Right cardiac atrium (tissue), 5 donors: ENCODE results near the gene PLEKHM1. TPM values are rescaled to one million over a fixed set of nuclear protein-coding genes. Genes with fewer than 3 reads are reported as not detected.
A peak's percentile ranks its signal among the peaks of the same experiment; 100 is the strongest.

ENCODE experiments used
- ATAC-seq, 2 donors: fragments of 200-7000 bp; cut with Tn5 transposase; one replicate each; pipeline versions ENCODE4 v1.8.0 to v1.9.1; 2020; ENCODE audit warnings: moderate library complexity in 2 of 2, mild to moderate bottlenecking in 1 of 2
- DNase-seq, 3 donors: peaks; one replicate each; pipeline ENCODE4 v3.0.0-alpha.2; 2020
- H3K27ac ChIP-seq: one replicate; pipeline ENCODE4 v1.5.1; 2013; ENCODE audit warnings: mild to moderate bottlenecking, low read length, control low read depth, moderate library complexity
- H3K27me3 ChIP-seq: one replicate; pipeline ENCODE4 v1.6.1; 2013; ENCODE audit not compliant: control insufficient read depth, insufficient read depth
- H3K4me1 ChIP-seq: one replicate; pipeline ENCODE4 v1.6.1; 2013; ENCODE audit warnings: low read length; ENCODE audit not compliant: control insufficient read depth, insufficient read depth
- H3K4me3 ChIP-seq: one replicate; pipeline ENCODE4 v1.5.1; 2013; ENCODE audit warnings: low read length, control low read depth
- H3K9me3 ChIP-seq: one replicate; pipeline ENCODE4 v1.6.1; 2013; ENCODE audit warnings: low read length; ENCODE audit not compliant: control insufficient read depth
- WGBS: extraction: QIAGEN DNeasy Blood & Tissue Kit; methylation state at CpG from one replicate; pipeline ENCODE4 v1.1.7; 2013; 5-methylcytosine and 5-hydroxymethylcytosine counted together
- intact Hi-C, 4 donors: fragments of 100-400 bp; cut with DNase I; formaldehyde crosslinking; loops; one replicate each; pipeline versions ENCODE4 v1.11.0 to v1.14.0; 2022 to 2023
- polyA plus RNA-seq: library from polyadenylated mRNA; stranded (reverse); fragments of 200-250 nt; gene quantifications from one replicate; pipeline ENCODE4 v1.2.3, GENCODE V29; 2013
- total RNA-seq, 4 donors: library from RNA; stranded (reverse); fragmentation: NEBNext Ultra II Directional; extraction: Animal tissue kit (Norgen Biotek cat#: 25700); gene quantifications; one replicate each; pipeline ENCODE4 v1.2.1, GENCODE V29; 2021
- donor health status: healthy with polysubstance abuse.
- donor health status: DM: no; HTN: yes; CAD: no.
- donor health status: DM: no; HTN: no; CAD: no.
- donor health status: DM: no; HTN: yes; CAD: no; lungs with severe emphysema.
- donor health status: DM: yes; HTN: yes; CAD: no.

PLEKHM1 gene
- total and polyA plus RNA-seq, 5 donors = 11.9 to 31.0 (median 28.5) TPM

DNA sequence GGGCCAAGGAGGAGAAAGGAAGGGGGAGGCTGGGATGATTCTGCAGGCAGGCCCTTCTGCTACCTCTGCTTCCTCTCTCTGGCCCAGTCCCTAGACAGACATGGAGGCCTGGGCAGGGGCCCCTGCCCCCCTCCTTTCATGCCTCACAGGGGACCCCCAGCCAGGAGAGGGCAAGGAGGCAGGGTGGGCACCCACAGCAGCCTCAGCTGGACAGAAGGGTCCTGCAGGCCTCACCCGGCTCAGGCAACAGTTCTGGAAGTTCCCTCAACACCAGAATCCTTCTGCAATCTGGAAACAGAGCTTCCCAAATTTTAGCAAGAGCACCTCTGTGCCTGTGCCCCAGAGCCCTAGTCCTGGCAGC is 66.6 kb downstream of the PLEKHM1 start:
- Histone ChIP-seq H3K27ac (peak overlapping the region; percentile 43), H3K27me3 (no peaks in the 10 kb centered on the region), H3K9me3 (no peaks in the 10 kb centered on the region), H3K4me1 (no peaks in the 10 kb centered on the region), H3K4me3 (no peak overlapping the region)
- intact Hi-C loops = no loop called here
- peak in 1 of 3 donors; percentile 5 for DNase-seq
- ATAC-seq = no peak
- 72% methylated on average over 1 of the region's 1 CpG for WGBS

DNA sequence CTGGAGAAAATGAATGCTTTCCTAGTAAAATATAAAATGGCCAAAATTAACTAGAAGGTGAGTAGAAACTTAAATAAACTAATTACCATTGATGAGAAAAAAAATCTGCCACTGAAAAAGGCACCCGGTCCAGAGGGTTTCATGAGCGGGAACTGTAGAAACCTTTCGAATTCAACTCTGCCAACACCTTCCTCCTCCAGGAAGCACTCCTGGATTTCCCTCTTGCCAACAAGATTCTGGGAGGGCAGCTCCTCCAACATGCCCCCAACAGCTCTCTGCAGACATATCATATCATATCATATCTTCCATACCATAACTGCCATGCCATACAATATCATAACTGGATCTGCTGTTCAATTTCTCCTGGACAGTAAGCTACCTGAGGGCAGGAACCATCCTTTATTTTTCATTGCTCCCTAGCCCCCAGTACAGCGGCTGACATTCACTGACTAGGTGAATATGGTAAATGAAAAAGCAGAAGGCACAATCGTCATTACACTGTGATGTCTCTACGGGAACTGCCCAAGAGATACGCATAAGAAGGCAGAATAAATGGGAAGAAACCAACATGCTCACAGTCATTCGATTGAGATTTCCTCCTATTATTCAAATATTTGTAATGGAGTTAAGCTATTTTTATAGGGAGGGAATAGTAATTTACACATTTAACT is 67.1 kb downstream of the PLEKHM1 start:
- Histone ChIP-seq H3K4me1 (peaks cover 5% of the 10 kb centered on the region), H3K27me3 (no peaks in the 10 kb centered on the region), H3K27ac (peak overlapping the region; percentile 1), H3K9me3 (no peaks in the 10 kb centered on the region), H3K4me3 (no peak overlapping the region)
- whole genome bisulfite sequencing = 59% methylated on average over 8 of the region's 8 CpGs
- intact Hi-C loops = no loop called here
- ATAC-seq (no peak), DNase-seq (no peak)

DNA sequence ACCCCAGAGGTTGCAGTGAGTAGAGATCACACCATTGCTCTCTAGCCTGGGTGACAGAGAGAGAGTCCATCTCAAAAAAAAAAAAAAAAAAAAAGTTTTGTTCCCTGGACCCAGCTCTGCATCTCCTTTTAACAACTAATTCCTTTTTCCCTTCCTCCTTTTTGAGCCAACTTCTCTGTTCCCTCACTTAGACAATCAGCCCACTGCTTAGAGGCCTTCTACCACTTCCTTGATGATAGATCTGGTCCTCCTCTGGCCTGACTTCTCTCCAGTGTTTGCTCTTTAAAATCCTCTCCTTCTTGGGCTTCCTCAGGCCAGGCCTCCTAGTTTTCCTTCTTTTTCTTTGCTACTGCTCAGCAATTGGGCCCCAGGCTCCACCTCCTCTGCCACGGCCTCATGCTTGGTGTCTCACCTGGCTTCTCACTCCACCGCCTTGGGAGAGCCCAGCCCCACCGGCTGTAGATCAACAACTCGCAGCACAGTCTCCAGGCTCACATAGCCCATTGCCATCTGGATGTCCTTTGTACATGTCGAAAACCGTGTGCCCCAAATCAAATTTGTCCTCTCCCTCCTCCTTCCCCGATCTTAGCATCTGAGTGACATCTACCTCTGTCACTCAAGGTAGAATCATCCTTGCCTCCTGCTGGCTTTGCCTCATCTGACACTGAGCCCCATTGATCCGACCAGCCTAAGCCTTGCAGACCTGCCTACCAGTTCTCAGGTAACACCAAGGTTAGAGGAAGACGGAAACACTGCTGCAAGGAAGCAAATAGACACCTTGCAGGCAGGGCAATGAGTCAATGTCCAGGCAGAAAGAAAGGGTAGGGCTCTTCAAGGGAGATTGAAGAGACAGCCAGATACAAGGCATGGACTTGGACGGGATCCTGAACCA is 75.3 kb downstream of the PLEKHM1 start:
- Histone ChIP-seq H3K4me1 (peaks cover 22% of the 10 kb centered on the region), H3K4me3 (no peak overlapping the region), H3K27ac (no peak overlapping the region), H3K9me3 (no peaks in the 10 kb centered on the region), H3K27me3 (no peaks in the 10 kb centered on the region)
- DNase-seq = peak; percentile 1 to 20 (median 7)
- intact Hi-C loops = no loop called here
- ATAC-seq = no peak
- 89% methylated on average over 10 of the region's 10 CpGs for WGBS

DNA sequence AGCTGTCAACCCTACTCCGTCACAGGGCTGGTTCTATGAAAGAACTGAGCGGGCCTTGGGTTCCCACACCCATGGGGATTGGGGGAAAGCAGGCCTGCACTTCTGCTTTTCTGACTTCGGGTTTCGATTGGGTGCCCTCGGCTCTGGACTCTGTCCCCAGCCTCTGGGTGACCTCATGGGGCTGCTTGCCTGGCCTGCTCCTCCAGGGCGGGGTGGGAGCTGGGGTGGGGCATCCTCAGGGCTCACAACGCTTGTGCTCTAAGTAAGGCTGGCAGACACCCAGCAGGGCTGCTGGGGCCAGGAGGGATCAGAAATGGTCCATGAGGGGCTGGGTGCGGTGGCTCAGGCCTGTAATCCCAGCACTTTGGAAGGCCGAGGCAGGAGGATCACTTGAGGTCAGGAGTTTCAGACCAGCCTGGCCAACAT is 77.0 kb downstream of the PLEKHM1 start:
- 79% methylated on average over 9 of the region's 9 CpGs for WGBS
- intact Hi-C loops = no loop called here
- H3K27me3 ChIP-seq = no peaks in the 10 kb centered on the region
- peaks cover 22% of the 10 kb centered on the region for H3K4me1 ChIP-seq
- no peak overlapping the region for H3K27ac ChIP-seq
- no peaks in the 10 kb centered on the region for H3K9me3 ChIP-seq
- peak; percentile 60 to 88 (median 83) for DNase-seq
- H3K4me3 ChIP-seq = no peak overlapping the region
- ATAC-seq = peak; percentile 44 to 49

DNA sequence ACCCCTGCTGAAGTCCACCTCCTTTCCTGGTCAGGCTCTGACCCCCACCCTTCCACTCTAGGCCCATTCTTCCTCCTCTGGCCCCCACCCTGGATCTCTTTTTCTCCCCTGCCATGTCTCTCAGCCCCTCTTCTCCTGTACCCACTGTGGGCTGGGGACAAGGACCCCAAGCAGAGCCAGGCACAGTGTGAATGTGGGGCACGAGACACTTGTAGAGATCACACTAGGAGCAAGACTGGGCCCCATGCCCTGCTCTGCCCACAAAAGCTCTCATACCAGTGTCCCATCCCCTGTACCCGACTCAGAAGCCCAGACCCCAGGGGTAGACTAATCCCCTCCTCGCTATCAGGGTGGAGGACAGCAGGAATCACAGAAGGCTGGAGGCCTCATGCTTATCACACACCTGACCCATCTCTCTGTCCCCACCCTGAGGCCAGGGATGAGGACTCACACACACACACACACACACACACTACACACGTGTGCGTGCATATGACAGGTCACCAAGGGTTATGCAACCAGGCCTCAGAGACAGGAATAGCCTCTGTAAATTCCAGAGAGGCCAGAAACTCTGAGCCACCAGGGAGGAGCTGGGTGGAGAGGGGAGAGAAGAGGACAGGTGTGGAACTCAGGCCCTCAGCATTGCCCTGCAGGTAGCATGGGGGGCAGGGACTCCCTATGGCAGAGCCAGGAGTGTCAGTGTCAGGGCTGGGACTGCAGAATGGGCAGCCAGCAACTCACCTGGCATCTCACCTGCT is 79.0 kb downstream of the PLEKHM1 start:
- Histone ChIP-seq H3K27me3 (no peaks in the 10 kb centered on the region), H3K9me3 (no peaks in the 10 kb centered on the region), H3K27ac (peak overlapping the region; percentile 5), H3K4me1 (peaks cover 27% of the 10 kb centered on the region), H3K4me3 (no peak overlapping the region)
- peak; percentile 4 to 19 for ATAC-seq
- DNase-seq = peak in 1 of 3 donors; percentile 40
- 69% methylated on average over 5 of the region's 5 CpGs for WGBS
- intact Hi-C loops = no loop called here

DNA sequence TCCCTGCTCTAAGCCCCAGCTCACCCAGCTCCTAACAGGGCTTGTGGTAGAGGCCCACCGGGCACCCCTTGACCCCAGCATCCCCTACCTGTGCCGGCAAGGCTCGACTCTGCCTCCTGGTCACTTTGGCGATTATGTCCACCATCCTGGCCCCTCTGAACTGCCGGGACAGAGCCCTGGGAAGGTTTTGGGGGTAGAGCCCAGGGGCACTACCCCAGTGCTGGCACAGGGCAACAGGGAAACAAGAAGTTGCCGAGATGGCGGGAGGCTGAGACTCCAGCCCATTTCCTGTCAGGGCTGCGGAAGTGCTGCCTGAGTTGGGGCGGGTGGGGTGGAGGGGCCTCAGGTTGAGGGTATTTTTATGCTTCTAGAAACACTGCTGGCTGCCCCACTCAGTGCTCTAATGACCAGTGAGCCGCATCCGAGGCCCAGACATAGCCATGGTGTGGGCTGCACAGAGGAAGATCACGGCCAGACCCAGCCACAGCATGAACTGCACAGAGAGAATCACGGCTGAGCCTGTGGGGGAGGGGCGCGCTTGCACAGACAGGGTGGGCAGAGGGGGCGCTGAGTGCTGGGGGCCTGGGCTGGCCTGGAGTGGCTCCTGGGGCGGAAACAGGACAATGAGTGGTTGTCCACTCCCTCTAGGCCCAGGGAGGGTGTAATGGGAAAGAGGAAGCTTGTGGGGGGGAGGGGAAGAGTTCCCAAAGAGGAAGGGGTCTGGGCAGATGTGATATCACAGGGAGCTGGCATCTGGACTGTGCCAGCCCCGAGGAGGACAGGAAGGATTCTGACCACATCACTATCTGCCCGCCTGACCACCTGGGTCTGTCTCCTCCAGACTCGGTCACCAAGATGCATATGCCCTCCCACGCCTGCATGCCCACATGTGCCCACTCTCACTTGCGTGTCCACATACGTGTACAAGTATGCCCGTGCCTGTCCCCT is 80.1 kb downstream of the PLEKHM1 start:
- Histone ChIP-seq H3K27ac (no peak overlapping the region), H3K4me1 (peaks cover 24% of the 10 kb centered on the region), H3K4me3 (peak overlapping the region; percentile 3), H3K9me3 (no peaks in the 10 kb centered on the region), H3K27me3 (no peaks in the 10 kb centered on the region)
- ATAC-seq (peak; percentile 27 to 49), DNase-seq (peak; percentile 12 to 77 (median 76))
- 64% methylated on average over 24 of the region's 24 CpGs for WGBS
- intact Hi-C loops = no loop called here

DNA sequence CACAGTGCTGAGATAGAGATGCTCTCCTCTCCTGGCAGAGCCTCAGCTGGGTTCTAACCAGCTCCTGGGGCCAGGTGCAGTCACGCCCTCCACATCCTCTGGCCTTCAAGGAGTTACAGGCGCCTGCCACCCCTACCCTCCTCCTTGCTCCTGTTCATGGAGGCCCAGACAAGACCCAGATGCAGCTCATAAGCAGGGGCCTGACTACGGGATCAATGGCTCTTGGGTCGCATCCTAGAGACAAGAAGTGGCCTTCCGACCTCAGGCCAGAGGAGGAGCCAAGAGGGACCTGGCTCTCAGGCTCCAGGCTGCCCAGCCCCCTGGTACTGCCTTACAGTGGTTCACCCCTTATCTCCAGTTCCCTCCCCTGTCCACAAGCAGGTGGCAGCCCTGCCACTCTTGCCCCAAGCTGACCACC is 80.9 kb downstream of the PLEKHM1 start:
- no peaks in the 10 kb centered on the region for H3K9me3 ChIP-seq
- intact Hi-C loops = no loop called here
- H3K4me1 ChIP-seq = peaks cover 24% of the 10 kb centered on the region
- H3K27ac ChIP-seq = no peak overlapping the region
- no peaks in the 10 kb centered on the region for H3K27me3 ChIP-seq
- ATAC-seq (no peak), DNase-seq (peak in 1 of 3 donors; percentile 53)
- peak overlapping the region; percentile 3 for H3K4me3 ChIP-seq
- 85% methylated on average over 5 of the region's 5 CpGs for WGBS

DNA sequence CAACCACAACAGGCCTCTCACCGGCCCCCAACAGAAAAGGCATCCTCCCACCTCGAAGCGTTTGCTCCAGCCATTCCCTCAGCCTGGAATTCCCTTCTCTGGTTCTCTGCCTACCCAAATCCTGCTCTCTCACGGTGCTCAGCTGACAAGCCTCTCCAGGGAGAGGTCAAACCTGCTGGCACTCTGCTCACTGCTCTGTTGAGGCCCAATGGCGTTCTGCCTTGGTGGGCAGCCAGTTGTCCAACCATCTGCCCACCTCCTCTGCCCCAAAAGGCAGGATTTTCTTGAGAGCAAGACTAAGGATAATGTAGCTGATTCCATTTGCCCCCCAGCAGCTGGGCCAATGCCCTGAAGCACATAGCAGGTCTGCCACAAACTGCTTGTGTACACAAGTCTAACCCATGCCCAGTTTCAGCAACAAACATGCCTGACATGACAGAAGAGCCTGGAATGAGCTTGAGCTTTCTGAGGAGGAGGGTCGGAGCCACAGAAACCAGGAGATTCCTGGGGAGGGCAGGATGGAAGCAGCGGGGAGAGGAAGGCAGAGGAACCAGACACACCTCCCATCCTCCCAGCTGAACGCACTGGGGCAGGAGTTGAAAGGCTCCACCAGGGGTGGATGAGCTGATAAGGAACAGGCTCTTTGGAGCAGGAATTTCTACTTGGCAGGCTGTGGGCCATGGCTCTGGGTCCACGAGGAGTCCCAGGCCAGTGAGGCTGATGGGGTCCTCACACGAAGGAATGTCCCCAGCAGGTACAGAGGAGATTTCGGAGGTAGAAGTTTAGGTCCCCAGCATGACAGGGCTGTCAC is 81.7 kb downstream of the PLEKHM1 start:
- 45% methylated on average over 11 of the region's 11 CpGs for WGBS
- intact Hi-C loops = no loop called here
- no peaks in the 10 kb centered on the region for H3K9me3 ChIP-seq
- DNase-seq = peak in 1 of 3 donors; percentile 48
- peak overlapping the region; percentile 11 for H3K27ac ChIP-seq
- H3K27me3 ChIP-seq = no peaks in the 10 kb centered on the region
- no peak for ATAC-seq
- H3K4me1 ChIP-seq = peaks cover 24% of the 10 kb centered on the region
- H3K4me3 ChIP-seq = no peak overlapping the region

DNA sequence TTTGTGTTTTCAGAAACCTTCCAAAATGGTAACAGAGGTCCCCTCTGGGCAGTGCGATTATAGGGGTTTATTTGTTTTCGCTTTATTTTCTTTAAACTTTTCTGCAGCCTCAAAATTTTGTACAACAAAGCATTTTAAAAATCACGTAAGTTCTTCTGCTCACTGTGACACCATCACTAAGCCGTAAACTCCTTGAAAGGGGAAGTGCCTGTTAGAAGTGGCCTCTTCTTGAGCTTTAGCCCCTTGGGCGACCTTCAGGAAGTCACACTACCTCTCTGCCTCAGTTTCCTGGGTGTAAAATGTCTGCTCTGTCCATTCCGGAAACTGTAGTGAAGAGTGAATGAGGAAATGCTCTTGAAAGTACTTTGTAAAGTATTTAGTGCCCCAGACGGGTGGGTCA is 84.4 kb downstream of the PLEKHM1 start:
- intact Hi-C loops = no loop called here
- no peaks in the 10 kb centered on the region for H3K27me3 ChIP-seq
- peaks cover 13% of the 10 kb centered on the region for H3K4me1 ChIP-seq
- WGBS = 81% methylated on average over 7 of the region's 7 CpGs
- no peak for ATAC-seq
- no peak overlapping the region for H3K27ac ChIP-seq
- H3K9me3 ChIP-seq = no peaks in the 10 kb centered on the region
- no peak overlapping the region for H3K4me3 ChIP-seq
- no peak for DNase-seq
